Measurements from ENCODE around the gene CENPO.
"Not testable (repeated sequence)": the region's sequence is repeated elsewhere in the genome, so short reads cannot be mapped to it uniquely, and the experiment has no call there.

The CENPO gene

GRCh38 chr2:24824966-24825882, 32.0 kb downstream of the CENPO start:
- DNase-seq = no peak

DNA sequence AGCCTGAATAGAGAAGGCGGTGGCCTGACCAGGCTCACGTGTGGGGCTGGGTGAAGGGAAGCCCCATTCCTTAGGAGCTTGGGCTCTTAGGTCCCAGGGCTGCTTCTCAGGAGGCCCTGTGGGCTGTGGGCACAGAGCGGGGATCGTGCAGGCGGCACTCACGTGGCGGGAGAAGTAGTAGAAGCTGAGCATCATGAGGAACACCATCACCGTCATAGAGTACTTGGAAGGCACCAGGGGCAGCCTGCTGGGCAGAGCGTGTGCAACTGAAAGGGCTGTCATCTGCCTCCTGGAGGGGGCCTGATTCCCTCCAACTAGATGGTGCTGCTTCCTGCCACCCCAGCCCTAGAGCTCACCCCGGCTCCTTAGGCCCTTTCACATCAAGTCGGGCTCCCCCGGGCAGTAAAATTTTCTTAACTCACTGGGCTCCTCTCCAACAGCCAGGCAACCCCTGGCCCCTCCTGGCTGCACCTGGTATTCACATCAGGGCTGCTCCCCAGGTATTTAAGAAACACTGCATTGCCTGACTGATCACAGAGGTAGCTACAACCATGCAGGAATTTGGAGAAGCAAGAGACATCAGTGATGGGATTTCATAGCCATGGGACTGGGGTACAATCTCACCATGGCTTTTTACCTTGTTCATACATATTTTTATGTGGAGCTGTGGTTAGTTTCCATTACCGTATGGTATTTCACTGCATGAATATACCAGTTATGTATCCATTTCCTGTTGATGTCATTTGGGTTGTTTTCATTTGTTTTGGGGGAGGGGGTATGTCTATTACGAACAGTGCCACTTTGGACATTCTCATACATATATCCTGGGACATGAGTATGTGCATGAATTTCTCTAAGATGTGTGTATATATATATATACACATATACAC, 32.9 kb downstream of the CENPO start:
- DNase-seq = no peak

- no peak for DNase-seq
These were observed 33.5 kb downstream of the CENPO start for GRCh38 chr2:24826773-24827145.

GRCh38 chr2:24827321-24828237, 34.4 kb downstream of the CENPO start:
- peak; percentile 22 to 58 (median 52) for DNase-seq

- no peak for DNase-seq
These were observed 35.2 kb downstream of the CENPO start for GRCh38 chr2:24828238-24828996.

DNA sequence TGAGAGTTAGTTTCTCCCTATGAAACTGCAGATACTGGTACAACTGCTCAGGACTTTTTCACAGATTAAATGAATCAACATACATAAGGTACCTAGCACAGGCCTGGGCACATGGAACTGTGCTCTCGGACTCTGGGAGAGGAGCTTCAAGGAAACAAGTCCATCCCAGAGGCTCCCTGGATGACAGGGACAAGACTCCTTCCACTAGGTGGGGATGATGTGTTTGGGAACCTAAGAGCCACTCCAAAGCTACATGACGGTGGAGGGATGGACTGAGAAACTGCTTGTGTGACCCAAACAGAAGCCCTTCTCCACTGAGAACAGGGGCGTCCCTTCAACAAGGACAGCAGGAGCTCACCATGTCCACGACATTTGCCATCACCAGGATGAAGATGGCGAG, 37.1 kb downstream of the CENPO start:
- DNase-seq = no peak

GRCh38 chr2:24830786-24831185, 37.6 kb downstream of the CENPO start:
- no peak for DNase-seq

- no peak for DNase-seq
These were observed 38.2 kb downstream of the CENPO start for GRCh38 chr2:24831221-24832072.

DNA sequence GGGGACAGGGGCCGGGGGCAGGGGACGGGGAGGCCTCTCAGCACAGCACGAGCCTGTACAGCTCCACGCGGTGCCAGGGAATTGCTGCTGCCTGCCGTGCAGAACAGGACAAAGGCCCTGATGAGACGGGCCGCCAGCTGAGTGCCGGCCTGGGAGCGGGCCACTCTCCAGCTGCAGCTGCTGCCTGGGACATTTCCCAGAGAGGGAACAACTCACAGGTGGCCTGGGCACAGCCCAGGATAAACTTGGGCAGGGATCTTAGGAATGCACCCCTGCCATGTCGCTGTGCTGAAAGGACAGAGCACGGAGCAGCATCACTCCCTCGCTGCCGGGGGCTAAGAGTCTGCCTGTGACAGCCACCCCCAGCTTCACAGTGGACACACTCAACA, 38.8 kb downstream of the CENPO start:
- DNase-seq = no peak

DNA sequence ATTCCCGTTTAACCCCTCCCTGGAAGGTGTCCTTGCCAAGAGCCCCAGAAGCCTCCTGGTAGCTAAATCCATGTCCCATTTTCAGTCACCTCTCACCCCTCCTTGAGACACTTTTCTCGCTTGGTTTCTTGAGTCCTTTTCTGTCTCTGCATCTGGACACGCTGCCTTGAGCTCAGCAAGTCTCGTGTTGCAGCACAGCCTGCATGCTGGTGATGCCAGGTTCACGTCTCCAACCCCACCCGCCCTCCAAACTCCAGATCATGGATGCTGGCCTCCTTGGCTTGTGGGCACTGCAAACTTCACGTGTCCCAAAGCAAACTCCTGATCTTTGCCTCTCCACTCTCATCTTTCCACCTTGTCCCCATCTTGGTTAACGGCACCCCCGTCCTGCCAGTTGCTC, 39.3 kb downstream of the CENPO start:
- DNase-seq = no peak

DNA sequence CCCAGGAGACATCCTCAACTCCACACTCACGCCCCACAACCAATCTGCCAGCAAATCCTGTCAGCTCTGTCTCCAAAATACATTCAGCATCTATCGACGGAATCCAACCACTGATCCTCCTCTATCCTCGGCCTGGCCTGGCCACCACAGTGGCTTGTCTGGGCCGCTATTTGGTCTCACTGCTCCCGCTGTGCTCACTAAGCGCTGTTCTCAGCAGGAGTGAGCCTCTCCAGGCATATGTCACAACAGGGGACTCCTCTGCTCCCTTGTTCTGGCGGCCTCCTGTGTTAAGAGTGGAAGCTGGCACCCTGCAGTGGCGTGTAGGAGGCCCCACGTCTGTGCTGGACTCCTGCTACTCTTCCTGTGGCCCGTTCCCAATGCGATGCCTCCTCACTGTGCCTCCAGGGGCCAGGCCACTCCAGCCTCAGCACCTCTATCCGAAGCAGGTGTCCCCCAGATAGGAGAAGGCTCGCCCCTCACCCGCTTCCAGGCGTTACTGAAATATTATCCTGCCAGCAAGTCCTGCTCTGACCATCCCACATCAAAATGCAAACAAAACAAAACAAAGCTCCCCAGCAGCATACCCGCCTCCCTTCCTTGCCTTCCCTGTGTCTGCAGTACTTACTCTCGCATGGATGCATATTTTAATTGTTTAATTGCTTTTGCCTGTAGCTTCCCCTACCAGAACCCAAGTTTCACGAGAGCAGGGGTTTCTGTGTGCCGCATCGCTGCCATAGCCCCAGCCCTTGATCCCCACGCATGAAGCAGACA, 39.9 kb downstream of the CENPO start:
- no peak for DNase-seq

- no peak for DNase-seq
These were observed 40.9 kb downstream of the CENPO start for GRCh38 chr2:24833821-24834732.

- DNase-seq = no peak
These were observed 41.6 kb downstream of the CENPO start for GRCh38 chr2:24834733-24835395.

DNA sequence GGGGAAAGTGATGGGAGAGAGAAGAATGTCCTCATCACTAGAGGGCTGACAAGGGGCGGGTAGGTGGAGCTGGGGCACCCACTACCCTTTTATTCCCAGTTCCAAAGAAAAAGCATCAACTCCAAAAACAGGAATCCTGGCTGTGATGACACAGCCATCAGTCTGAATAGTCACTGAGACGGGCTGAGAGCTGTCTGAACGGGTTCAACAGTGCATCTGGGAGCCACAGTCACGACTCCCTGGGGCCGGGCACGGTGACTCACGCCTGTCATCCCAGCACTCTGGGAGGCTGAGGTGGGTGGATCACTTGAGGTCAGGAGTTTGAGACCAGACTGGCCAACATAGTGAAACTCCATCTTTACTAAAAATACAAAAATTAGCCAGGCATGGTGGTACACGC, 42.2 kb downstream of the CENPO start:
- DNase-seq = not testable (repeated sequence)

DNA sequence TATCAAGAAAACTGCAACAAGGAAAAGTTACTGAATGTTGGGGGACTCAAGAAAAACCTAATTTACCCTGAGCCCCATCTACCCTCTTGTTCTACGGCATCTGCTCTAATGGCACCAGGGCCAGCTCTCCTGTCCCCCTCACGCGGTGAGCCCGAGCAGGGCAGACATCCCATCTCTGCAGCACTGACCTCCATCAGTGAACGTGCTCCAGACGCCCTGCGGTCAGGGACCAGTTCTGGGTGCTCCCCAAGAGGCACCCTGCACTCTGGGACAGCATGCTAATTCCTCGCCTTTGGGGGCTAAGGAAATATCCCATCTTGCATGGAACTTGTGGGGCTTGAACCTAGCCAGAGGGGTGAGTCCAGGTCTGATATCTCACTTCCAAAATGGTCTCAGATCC, 43.0 kb downstream of the CENPO start:
- no peak for DNase-seq

- DNase-seq = no peak
These were observed 43.5 kb downstream of the CENPO start for GRCh38 chr2:24836706-24837105.

DNA sequence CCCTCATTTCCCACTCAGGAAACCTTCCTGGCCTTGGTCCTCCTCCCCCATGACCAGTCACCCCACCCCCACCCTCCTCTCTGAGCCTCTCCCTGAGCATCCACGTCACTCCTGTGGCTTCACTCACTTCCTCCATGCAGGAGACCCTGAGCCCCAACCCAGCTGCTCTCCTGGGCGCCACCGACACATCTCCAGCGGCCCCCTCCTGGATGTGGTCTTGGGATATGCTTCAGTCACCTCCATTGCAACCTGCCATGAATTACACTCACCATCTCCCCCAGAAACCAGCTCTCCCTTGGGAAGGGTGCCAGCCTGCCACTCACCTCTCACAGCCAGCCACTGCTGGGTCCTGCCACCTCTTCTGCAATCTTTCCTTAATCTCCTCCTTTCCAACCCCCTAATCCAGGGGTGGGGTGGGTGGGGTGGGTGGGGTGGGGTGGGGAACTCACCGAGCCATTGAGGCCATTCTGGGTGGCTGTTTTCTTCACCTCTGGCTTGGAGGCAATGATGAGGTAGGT, 44.8 kb downstream of the CENPO start:
- no peak for DNase-seq

- DNase-seq = no peak
These were observed 45.3 kb downstream of the CENPO start for GRCh38 chr2:24838541-24838940.

All from activated CD4-positive, CD25-positive, alpha-beta regulatory T cell (primary cell).